AG04450 (cell line): ENCODE data around the gene WDR82. TPM values are rescaled to one million over a fixed set of nuclear protein-coding genes. Genes with fewer than 3 reads are reported as not detected.

ENCODE experiments used
- CTCF ChIA-PET: fragments of 300-600, 350-600 bp; formaldehyde crosslinking; extraction: SDS; loops from one replicate; lab custom pipeline; 2022; ENCODE audit warnings: antibody characterized with exemption, inconsistent platforms; lab: Charles Lee
- POLR2A ChIA-PET: fragments of 350-600 bp; formaldehyde crosslinking; extraction: SDS; loops from one replicate; lab custom pipeline; 2021; ENCODE audit warnings: antibody characterized with exemption, inconsistent platforms; lab: Yijun Ruan, JAX
- DNase-seq: peaks from one replicate; pipeline ENCODE4 v3.0.0-alpha.2; 2011; ENCODE audit warnings: low read depth, low spot score
- H3K27ac ChIP-seq: one replicate; pipeline ENCODE4 v1.5.1; 2012; ENCODE audit warnings: low read depth, low read length, control low read depth
- H3K27me3 ChIP-seq: one replicate; pipeline ENCODE4 v1.6.0; 2012; ENCODE audit warnings: low read length; ENCODE audit not compliant: control insufficient read depth, insufficient read depth
- H3K4me3 ChIP-seq: 2 replicates; pipeline ENCODE4 v1.5.1; 2011; ENCODE audit warnings: mild to moderate bottlenecking, low read depth, low read length, control low read depth
- H3K9me3 ChIP-seq: 2 replicates; pipeline ENCODE4 v1.5.1; 2012; ENCODE audit warnings: low read length; ENCODE audit not compliant: control insufficient read depth, insufficient read depth
- CTCF ChIP-seq: IDR thresholded peaks from 2 replicates; pipeline ENCODE4 v1.5.1; 2011; ENCODE audit warnings: low read depth, low read length, control low read depth, inconsistent platforms
- polyA plus RNA-seq: library from polyadenylated mRNA; depleted of rRNA; stranded (reverse); fragments of >200 nt; gene quantifications from 2 replicates; pipeline ENCODE4 v1.2.3, GENCODE V29; 2011

WDR82 gene
- polyA plus RNA-seq, 1 experiment, result 77.6 TPM

- H3K9me3 ChIP-seq, result no peaks in the 10 kb centered on the region
- H3K4me3 ChIP-seq, result no peak overlapping the region
- DNase-seq, result no peak
- no peaks in the 10 kb centered on the region for H3K27me3 ChIP-seq
- ChIA-PET CTCF (no interaction called here), POLR2A (no interaction called here)
- TF ChIP-seq CTCF, result no peak
- no peak overlapping the region for H3K27ac ChIP-seq
These were observed 64.5 kb downstream of the WDR82 start for GRCh38 chr3:52213901-52214300.

GRCh38 chr3:52213005-52213404 lies 65.4 kb downstream of the WDR82 start:
- TF ChIP-seq CTCF, result no peak
- H3K9me3 ChIP-seq, result no peaks in the 10 kb centered on the region
- ChIA-PET POLR2A (no interaction called here), CTCF (interaction anchor here (5.0 kb wide), 1 partner anchor 9 kb away, joined by 38 read pairs; no protein-coding TSS in a partner anchor)
- H3K27ac ChIP-seq, result no peak overlapping the region
- H3K27me3 ChIP-seq, result no peaks in the 10 kb centered on the region
- no peak overlapping the region for H3K4me3 ChIP-seq
- DNase-seq, result no peak

- CTCF ChIA-PET, result interaction anchor here (5.0 kb wide), 1 partner anchor 11 kb away, joined by 38 read pairs; no protein-coding TSS in a partner anchor
These were observed 67.1 kb downstream of the WDR82 start for GRCh38 chr3:52211268-52211891.

GRCh38 chr3:52210550-52211046 lies 67.9 kb downstream of the WDR82 start:
- Histone ChIP-seq H3K9me3 (no peaks in the 10 kb centered on the region), H3K27ac (no peak overlapping the region), H3K4me3 (no peak overlapping the region), H3K27me3 (no peaks in the 10 kb centered on the region)
- TF ChIP-seq CTCF, result no peak
- ChIA-PET POLR2A (no interaction called here), CTCF (interaction anchor here (5.0 kb wide), 1 partner anchor 11 kb away, joined by 38 read pairs; no protein-coding TSS in a partner anchor)
- DNase-seq, result no peak

More at GRCh38 chr3:52211268-52211891, 67.1 kb downstream of the WDR82 start:
- Histone ChIP-seq H3K27ac (no peak overlapping the region), H3K9me3 (no peaks in the 10 kb centered on the region), H3K4me3 (no peak overlapping the region), H3K27me3 (no peaks in the 10 kb centered on the region)
- DNase-seq, result no peak
- TF ChIP-seq CTCF, result no peak
- POLR2A ChIA-PET, result no interaction called here

GRCh38 chr3:52210037-52210436 lies 68.4 kb downstream of the WDR82 start:
- H3K27me3 ChIP-seq, result no peaks in the 10 kb centered on the region
- DNase-seq, result no peak
- ChIA-PET POLR2A (no interaction called here), CTCF (interaction anchor here (1.0 to 5.0 kb wide), 3 partner anchors 9 to 15 kb away, joined by 3 to 38 read pairs (median 3); no protein-coding TSS in a partner anchor)
- H3K4me3 ChIP-seq, result no peak overlapping the region
- no peaks in the 10 kb centered on the region for H3K9me3 ChIP-seq
- no peak for TF ChIP-seq CTCF
- no peak overlapping the region for H3K27ac ChIP-seq
